Endothelial cell (in vitro differentiated cells): ENCODE measurements around the gene TIMM22. TPM values are rescaled to one million over a fixed set of nuclear protein-coding genes. Genes with fewer than 3 reads are reported as not detected.
"Not testable (repeated sequence)": the region's sequence is repeated elsewhere in the genome, so short reads cannot be mapped to it uniquely, and the experiment has no call there.

ENCODE experiments used
- DNase-seq: peaks from one replicate; pipeline ENCODE4 v3.0.0; 2021; ENCODE audit warnings: low spot score
- H3K27ac Mint-ChIP-seq: one replicate; pipeline ENCODE4 v1.8.0; 2021; ENCODE audit warnings: mixed read lengths, inconsistent platforms; ENCODE audit not compliant: unreplicated experiment
- H3K27me3 Mint-ChIP-seq: one replicate; pipeline ENCODE4 v1.8.0; 2021; ENCODE audit warnings: mild to moderate bottlenecking, moderate library complexity, mixed read lengths, inconsistent platforms; ENCODE audit not compliant: unreplicated experiment
- H3K36me3 Mint-ChIP-seq: one replicate; pipeline ENCODE4 v1.8.0; 2021; ENCODE audit warnings: mild to moderate bottlenecking, low read depth, mixed read lengths, inconsistent platforms; ENCODE audit not compliant: unreplicated experiment
- H3K4me1 Mint-ChIP-seq: one replicate; pipeline ENCODE4 v1.8.0; 2021; ENCODE audit warnings: mild to moderate bottlenecking, mixed read lengths, inconsistent platforms; ENCODE audit not compliant: unreplicated experiment
- H3K4me3 Mint-ChIP-seq: one replicate; pipeline ENCODE4 v1.8.0; 2021; ENCODE audit warnings: mild to moderate bottlenecking, mixed read lengths, inconsistent platforms; ENCODE audit not compliant: unreplicated experiment
- H3K9me3 Mint-ChIP-seq: one replicate; pipeline ENCODE4 v1.8.0; 2021; ENCODE audit warnings: mixed read lengths, inconsistent platforms; ENCODE audit not compliant: unreplicated experiment
- long read RNA-seq: library from polyadenylated mRNA; unstranded; transcript quantifications from one replicate; pipeline ENCODE4 v2.0.0, GENCODE V29; 2020; ENCODE audit not compliant: unreplicated experiment
- total RNA-seq: library from RNA; stranded (reverse); fragmentation: NEBNext Ultra II Directional; extraction: Animal tissue kit (Norgen Biotek cat#: 25700); gene quantifications from one replicate; pipeline ENCODE4 v1.2.1, GENCODE V29; 2021; ENCODE audit not compliant: unreplicated experiment
- TF ChIP-seq, protein P1 (sequence below): fragments of 200-600 bp; sonication (generic); IDR thresholded peaks from one replicate; pipeline ENCODE4 v1.5.0; 2021; ENCODE audit warnings: antibody characterized with exemption; ENCODE audit not compliant: unreplicated experiment

Gene TIMM22
- total RNA-seq: 17.1 TPM
- long read RNA-seq, transcript TIMM22-201 (4 exons, 3,194 nt): major isoform, 56 of 61 reads
- long read RNA-seq, partial matches to known transcripts: 2 of 61 reads
- long read RNA-seq, other reads (novel, unspliced or antisense): 3 of 61 reads

DNA sequence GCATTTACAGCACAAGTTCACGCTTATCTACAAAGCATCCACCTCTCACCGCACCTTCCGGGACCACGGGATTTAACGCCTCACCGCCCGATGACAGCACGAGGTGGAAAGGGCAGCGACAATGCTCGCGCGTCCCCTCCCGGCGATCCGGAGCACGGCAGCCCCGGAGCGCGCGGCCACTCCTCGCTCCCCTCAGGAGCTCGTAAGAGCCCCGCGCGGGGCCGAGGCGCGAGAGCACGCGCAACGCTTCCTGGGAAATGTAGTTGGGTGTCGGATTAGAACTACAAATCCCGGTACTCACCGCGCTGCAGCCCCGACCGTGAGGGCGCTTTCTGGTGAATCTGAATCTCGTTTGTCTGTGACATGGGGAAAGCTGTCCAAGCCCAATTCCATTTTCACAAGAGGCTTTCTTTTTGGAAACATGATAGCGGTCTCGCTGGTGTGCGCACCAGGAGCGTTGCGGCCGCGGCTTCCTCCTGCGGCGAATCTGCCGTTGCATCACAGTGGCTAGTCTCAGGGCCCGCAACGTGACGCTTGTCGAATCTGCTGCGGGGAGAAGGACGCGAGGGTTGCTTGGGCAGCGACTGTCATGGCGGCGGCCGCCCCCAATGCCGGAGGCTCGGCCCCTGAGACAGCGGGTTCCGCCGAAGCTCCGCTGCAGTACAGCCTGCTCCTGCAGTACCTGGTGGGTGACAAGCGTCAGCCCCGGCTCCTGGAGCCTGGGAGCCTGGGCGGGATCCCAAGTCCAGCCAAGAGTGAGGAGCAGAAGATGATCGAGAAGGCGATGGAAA, at the start of gene TIMM22:
TIMM22 (plus strand) TSS at position 576 of the 791 bp plus-strand sequence; CDS start at position 590, 14 bp downstream.
- peak within 1 kb of the TSS; percentile 96 for H3K27ac Mint-ChIP-seq
- peaks cover 16% of the 10 kb centered on the region for H3K36me3 Mint-ChIP-seq
- TF ChIP-seq, protein P1, sequence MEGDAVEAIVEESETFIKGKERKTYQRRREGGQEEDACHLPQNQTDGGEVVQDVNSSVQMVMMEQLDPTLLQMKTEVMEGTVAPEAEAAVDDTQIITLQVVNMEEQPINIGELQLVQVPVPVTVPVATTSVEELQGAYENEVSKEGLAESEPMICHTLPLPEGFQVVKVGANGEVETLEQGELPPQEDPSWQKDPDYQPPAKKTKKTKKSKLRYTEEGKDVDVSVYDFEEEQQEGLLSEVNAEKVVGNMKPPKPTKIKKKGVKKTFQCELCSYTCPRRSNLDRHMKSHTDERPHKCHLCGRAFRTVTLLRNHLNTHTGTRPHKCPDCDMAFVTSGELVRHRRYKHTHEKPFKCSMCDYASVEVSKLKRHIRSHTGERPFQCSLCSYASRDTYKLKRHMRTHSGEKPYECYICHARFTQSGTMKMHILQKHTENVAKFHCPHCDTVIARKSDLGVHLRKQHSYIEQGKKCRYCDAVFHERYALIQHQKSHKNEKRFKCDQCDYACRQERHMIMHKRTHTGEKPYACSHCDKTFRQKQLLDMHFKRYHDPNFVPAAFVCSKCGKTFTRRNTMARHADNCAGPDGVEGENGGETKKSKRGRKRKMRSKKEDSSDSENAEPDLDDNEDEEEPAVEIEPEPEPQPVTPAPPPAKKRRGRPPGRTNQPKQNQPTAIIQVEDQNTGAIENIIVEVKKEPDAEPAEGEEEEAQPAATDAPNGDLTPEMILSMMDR: peak; percentile 78
- H3K9me3 Mint-ChIP-seq: no peaks in the 10 kb centered on the region
- peaks cover 26% of the 10 kb centered on the region for H3K4me1 Mint-ChIP-seq
- peak; percentile 98 for DNase-seq
- H3K27me3 Mint-ChIP-seq: peaks cover 6% of the 10 kb centered on the region
- H3K4me3 Mint-ChIP-seq: peak within 1 kb of the TSS; percentile 97

DNA sequence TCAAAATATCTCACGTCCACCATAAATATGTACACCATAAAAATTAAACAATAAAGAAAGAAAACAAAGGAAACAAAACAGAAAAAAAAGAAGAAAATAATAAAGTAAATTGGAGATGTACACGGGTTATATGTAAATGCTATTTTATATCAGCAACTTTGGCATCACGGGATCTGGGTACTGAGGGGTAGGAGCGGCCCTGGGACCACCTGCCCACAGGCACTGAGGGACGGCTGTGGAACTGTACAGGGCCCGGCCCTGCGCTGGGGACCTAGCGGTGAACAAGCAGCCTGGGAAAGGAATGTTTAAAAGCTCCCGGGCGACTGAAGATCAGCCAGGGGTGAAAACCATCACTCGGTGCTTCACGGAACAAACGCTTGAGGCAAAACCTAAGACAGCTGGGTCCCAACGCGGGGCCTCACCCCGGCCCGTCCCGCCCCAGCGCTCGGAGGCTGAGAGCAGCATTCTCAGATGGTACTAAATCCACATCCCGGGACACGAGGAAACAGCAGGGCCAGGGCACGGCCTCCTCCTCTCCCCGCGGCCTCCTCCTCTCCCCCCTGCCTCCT, 48.6 kb upstream of the TIMM22 start:
- Mint-ChIP-seq H3K9me3 (no peaks in the 10 kb centered on the region), H3K27me3 (peaks cover 1% of the 10 kb centered on the region), H3K4me3 (no peak overlapping the region), H3K36me3 (no peaks in the 10 kb centered on the region), H3K27ac (no peak overlapping the region), H3K4me1 (peaks cover 16% of the 10 kb centered on the region)
- TF ChIP-seq, protein P1: no peak
- no peak for DNase-seq

DNA sequence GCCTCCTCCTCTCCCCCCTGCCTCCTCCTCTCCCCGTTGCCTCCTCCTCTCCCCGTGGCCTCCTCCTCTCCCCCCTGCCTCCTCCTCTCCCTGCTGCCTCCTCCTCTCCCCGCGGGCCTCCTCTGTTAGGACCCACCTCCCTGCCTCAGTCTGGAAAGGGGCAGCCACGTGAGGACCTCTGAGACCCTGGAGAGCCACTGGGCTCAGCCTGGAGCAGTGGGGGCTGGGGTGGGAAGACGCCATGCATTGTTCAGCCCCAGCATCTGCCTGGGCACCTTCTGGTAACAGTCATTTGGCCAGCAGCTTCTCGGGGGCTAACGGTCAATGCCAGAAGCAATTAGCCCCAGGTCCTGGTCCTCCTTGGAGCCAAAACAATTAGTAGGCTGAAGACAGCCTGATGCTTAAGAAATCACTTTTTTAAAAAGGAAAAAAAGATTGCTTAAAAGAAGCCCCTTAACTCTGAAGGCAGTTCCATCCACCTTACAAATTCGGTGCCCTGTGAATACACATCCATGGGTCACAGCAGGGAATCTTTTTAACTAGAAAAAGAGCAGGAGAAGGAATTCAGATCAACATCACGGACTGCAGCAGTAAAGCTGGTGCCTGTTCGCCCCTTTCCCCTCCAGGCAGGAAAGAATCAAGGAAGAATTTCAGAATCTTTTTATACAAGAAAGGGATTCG, 47.2 kb upstream of the TIMM22 start:
- no peak for DNase-seq
- Mint-ChIP-seq H3K36me3 (peaks cover 5% of the 10 kb centered on the region), H3K4me1 (peaks cover 15% of the 10 kb centered on the region), H3K27me3 (peaks cover 3% of the 10 kb centered on the region), H3K9me3 (no peaks in the 10 kb centered on the region), H3K27ac (peak overlapping the region; percentile 42), H3K4me3 (no peak overlapping the region)
- TF ChIP-seq, protein P1: no peak

DNA sequence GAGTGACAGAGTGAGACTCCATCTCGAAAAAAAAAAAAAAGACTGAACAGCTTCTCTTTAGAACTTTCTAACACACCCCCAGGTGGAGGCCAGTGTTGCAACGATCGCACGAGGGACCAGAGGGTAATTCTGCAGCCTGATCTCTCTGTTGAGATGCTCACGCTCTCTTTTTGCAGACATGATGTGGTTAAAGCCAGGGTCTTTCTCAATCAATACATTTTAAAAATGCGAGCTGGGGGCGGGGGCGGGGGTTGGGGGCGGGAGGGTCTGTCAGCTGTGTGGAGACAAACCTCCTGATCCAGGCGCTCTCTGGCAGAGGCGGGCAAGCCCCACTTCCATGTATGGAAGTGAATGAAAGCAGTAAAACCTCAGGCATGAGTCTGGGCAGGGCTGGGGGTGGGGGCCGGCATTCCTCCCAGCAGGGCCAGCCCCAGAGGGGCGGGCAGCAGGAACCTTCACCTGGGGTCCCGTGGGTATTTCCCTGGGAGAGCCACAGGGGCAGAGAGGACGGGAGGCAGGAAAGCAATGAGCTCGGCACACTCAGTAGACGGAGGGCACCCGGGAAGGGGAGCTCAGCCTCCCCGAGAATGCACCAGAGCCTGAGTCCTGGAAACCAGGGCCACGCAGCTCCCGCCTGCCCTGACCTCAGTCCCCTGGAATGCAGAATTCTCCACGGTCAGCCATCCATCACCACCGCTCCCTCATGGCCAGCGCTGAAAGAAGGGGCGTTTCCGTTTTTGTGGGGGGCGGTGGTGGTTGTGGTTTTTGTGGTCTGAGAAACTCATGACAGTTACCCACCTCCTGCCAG, 45.4 kb upstream of the TIMM22 start:
- Mint-ChIP-seq H3K36me3 (peaks cover 5% of the 10 kb centered on the region), H3K9me3 (no peaks in the 10 kb centered on the region), H3K4me3 (no peak overlapping the region), H3K4me1 (peaks cover 16% of the 10 kb centered on the region), H3K27ac (no peak overlapping the region), H3K27me3 (peaks cover 3% of the 10 kb centered on the region)
- TF ChIP-seq, protein P1: no peak
- DNase-seq: peak; percentile 43

DNA sequence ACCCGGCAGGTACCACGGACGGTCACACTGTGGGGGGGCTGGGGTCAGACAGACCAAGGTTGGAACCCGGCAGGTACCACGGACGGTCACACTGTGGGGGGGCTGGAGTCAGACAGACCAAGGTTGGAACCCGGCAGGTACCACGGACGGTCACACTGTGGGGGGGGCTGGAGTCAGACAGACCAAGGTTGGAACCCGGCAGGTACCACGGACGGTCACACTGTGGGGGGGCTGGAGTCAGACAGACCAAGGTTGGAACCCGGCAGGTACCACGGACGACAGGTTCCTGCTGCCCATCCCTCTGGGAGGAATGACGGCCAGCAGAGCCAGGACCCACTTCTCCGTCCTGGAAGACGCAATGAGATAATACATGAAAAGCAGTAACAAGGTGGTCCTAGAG, 44.3 kb upstream of the TIMM22 start:
- peaks cover 21% of the 10 kb centered on the region for H3K4me1 Mint-ChIP-seq
- not testable (repeated sequence) for H3K9me3 Mint-ChIP-seq, H3K27ac Mint-ChIP-seq, H3K4me3 Mint-ChIP-seq, H3K27me3 Mint-ChIP-seq, H3K36me3 Mint-ChIP-seq, DNase-seq
